NK-92 (cell line): ENCODE data around the gene SLC5A4.
"Not testable (repeated sequence)": the region's sequence is repeated elsewhere in the genome, so short reads cannot be mapped to it uniquely, and the experiment has no call there.

ENCODE experiments used
- DNase-seq: peaks from one replicate; lab custom pipeline; 2025; ENCODE audit not compliant: unreplicated experiment; lab: John Stamatoyannopoulos, UW

SLC5A4 gene

DNA sequence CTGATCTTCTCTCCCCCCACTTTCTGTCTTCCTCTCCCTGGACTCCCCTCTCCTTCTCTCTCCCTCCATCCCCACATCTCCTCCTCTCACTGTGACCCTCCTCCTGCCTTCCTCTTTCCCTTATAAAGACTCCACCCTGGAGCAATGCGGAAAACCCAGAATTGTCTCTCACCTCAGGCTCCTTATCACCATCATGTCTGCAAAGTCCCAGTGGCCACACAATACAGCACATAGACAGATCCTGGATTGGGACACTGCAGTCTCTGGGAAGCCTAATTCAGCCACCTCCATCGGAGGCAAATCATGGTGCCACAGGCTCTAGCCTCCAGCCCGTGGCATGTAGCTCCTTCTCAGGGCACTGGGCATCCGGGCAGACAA is 53.0 kb downstream of the SLC5A4 start:
- no peak for DNase-seq

DNA sequence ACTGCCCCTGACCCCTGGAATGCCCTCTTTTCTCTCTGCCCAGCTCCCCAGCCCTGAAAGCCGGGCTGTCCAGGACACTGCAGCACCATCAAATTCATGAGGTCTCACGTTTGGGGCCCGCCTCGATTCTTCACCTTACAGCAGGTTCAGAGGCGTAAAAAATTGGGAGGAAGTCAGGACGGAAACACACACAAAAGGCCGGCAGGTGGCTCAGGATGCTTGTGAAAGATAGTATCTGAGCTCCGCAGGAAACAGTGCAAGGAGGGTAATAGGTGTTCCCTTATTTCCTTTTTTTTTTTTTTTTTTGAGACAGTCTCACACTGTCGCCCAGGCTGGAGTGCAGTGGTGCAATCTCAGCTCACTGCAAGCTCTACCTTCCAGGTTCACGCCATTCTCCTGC is 54.4 kb downstream of the SLC5A4 start:
- no peak for DNase-seq

DNA sequence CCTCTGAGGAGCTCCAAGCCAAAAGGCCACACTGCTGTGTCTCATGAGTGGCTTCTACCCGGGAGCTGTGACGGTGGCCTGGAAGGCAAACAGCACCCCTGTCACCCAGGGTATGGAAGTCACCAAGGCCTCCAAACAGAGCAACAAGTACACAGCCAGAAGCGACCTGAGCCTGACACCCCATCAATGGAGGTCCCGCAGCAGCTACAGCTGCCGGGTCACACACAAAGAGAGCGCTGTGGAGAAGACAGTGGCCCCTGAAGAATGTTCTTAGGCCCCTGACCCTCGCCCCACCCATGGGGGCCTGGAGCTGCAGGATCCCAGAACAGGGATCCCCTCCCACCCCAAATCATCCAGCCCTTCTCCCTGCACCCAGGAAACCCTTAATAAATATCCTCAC is 55.2 kb downstream of the SLC5A4 start:
- no peak for DNase-seq

DNA sequence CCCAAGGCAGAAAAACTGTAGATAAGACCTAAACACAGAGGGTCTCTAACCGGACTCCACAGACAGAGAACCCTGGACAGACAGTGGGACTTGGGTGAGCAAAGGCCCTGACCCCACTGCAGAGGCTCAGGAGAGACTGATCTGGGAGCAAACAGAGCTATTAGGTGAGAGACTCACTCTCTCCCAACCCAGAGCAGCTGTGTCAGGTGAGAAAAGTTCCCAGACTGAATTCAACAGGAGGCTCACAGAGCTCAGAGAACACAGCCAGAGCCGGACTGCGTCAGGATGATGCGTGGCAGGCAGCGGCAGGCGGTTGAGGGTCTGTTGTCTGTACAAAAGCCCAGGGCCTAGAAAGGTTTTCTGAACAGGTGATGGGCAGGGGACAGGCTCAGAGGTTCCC is 55.8 kb downstream of the SLC5A4 start:
- no peak for DNase-seq

DNA sequence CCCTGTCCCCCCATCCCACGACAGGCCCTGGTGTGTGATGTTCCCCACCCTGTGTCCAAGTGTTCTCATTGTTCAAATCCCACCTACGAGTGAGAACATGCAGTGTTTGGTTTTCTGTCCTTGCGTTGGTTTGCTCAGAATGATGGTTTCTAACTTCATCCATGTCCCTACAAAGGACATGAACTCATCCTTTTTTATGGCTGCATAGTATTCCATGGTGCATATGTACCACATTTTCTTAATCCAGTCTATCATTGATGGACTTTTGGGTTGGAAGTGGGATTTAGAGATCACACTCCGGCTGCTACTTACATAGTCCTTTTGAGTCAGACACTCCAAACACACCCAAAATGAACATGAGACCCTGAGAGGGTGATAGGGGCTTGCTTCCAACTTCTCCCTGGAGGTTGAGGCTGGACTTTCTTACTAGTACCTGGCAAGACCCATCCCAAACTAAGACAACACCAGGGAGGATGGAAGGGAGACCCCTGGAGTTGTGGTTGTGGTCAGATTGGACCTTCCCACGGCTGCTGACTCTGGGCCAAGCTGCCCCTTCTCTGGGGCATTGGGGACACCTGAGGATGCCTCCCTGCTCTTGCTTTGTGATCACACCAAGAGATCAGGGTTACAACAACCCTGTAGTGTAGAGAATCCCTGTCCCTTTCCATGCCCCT is 57.5 kb downstream of the SLC5A4 start:
- DNase-seq, result not testable (repeated sequence)

DNA sequence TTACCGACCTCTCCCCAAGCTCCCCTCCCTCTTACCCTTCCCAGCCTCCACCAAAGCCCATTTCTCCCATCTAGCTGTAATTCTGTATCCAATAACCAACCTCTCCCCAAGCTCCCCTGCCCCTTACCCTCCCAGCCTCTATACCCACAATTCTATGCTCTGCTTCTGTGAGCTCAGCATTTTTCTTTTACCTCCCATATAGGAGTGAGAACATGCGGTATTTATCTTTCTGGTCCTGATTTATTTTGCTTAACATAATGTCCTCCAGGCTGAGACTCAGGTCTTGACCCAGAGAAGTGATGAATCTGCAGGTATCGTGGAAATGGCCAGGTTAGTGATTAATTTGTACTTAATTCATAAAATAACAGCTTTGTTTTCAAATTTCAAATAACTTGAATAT is 59.2 kb downstream of the SLC5A4 start:
- not testable (repeated sequence) for DNase-seq

DNA sequence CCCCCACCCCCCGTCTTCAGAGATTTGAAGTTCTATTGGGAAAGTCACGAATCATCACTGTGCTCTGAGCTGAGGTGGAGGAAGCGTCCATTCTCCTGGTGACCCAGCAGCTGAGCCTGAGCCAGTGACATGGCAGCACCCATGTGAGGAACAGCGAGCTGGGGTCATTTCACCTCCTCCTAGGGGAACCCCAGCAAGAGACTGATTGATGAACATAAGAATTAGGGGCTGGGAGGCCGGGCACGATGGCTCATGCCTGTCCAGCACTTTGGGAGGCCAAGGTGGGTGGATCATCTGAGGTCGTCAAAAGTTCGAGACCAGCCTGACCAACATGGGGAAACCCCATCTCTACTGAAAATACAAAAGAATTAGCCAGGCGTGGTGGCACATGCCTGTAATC is 61.8 kb downstream of the SLC5A4 start:
- DNase-seq, result not testable (repeated sequence)

DNA sequence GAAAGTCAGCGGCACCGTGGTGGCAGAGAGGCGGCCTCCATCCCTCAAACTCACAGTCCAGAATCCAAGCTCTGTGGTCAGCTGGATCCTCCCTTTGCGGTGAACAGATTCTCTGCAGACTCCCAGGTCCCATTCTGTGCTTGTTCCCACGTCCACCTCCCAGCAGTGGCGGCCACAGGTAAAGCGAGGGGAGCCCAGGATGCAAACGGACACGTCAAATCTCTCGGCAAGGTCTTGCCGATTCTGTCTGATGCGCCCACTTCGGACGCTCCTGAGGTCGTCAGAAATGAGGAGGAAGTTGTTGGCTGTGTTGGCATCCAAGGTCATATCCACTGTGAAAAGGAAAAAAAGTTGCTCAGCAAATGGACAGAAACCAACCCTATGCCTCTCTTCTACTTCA is 64.1 kb downstream of the SLC5A4 start:
- not testable (repeated sequence) for DNase-seq

DNA sequence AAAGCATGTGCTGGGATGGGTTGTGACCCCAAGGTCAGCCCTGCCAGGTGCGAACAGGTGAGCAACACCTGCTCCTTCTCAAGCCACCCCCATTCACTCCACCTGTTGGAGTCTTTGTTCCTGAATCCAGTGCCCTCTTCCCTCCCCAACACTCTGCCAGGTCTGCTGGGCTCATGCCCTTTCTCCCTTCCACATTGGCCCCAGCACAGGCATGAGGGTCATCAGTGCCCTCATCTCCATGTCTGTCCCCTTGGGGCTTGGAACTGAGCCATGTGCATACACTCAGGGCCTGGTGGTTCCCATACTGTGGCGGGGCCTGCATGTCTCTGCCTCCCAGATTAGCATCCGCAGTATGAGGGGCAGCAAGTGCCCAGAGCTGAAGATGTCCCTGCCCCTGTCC is 69.3 kb downstream of the SLC5A4 start:
- DNase-seq, result no peak

DNA sequence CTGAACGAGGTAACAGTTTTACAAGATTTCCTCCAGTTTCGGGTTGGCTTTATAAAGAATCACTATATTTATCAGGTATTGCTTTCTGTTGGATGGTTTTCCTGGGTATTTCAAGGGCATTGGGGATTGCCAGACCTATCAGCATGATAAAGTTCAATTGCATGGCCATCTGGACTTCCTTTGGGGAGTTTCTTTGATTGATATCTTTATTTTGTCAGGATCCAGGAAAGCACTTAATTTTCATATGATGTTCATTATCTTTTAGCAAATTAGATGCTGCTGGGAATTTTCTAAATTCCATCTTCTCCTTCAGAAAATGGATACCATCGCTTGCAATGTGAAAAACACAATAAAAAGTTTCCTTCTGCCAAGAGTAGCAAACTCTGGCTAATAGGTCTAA is 71.5 kb downstream of the SLC5A4 start:
- DNase-seq, result no peak

DNA sequence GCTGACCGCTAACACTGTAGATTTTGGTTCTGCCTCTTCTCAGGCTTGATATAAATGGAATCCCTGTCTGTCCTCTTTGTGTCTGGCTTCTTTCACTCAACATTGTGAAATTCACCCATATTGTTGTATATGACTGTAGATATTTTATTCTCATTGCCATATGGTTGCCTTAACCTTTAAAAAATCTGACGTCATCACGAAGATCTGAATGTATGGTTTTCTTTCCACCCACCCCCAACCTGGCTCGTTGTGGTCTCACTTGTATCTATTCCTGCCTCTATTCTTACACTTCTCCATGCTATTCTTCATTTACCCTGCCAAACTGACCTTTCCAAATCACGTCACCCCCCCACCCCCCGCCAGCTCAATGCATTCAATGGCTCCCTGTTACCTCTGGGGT is 74.1 kb downstream of the SLC5A4 start:
- DNase-seq, result no peak

DNA sequence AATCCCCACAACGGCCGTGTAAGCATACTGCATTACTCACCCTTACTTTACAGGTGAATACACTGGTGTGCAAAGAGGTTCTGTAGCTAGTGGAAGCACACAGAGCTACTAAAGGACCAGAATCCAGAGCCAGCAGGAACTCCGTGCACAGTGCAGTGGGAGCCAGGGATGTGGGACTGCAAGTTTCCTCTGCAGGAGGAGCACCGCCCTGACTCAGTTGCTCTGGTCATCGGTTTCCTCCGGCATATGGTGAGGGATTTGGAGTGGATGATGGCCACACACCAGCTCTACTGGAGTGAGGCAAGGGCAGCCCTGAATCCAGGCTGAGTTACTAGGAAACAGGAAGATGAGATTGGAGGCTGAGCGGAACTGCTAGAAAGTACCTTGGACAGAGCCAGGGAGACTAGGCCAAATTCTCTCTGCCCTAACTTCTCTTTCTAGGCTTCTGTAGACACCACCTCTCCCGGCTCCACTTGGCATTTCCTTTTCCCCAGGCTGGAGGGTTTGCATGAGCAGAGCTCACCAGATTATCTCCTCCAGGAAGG is 77.9 kb downstream of the SLC5A4 start:
- DNase-seq, result no peak

DNA sequence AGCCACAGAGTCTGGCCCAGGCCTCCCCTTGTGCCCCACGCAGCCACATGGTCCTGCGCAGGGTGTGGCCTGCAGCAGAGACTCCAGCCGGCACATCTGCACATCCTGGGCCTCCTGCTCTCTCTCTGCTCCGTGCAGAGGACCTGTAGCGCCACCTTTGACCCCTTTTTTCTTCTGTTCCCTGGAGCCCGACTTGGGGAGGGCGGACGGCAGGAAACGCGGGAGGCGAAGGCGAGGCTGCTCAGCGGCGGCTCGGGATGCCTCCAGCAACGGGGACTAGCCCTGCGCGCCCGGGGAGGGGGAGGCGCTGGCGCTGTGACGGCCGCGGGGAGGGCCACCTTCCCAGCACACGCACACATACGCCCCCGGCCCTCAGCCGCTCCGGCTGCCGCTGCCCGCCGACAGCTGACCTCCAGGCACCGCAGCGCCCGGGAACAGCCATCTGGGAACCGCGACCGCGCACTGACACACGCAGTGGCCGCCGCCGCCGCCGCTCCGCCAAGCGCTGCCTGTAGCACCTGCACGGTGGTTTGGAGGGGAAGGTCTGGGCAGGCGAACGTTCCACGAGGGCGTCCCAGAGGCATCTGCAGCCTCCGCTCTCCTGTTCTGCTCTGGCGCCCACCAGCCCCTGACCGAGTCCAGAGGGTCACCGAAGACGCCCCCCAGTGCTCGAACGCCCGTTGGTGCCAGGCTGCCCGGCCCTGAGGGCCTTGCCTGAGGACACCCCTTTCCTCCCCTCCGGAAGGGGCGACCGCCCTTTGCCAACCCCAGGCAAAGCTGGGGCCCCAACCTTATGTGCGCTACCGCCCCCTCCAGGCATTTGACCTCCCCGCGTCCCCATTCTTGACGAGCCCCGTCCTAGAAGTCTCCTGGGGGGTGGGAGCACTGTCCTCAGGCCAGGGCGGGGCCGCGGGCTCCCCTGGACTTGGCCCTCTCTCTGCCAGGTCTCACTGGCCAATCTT is 79.2 kb downstream of the SLC5A4 start:
- no peak for DNase-seq

DNA sequence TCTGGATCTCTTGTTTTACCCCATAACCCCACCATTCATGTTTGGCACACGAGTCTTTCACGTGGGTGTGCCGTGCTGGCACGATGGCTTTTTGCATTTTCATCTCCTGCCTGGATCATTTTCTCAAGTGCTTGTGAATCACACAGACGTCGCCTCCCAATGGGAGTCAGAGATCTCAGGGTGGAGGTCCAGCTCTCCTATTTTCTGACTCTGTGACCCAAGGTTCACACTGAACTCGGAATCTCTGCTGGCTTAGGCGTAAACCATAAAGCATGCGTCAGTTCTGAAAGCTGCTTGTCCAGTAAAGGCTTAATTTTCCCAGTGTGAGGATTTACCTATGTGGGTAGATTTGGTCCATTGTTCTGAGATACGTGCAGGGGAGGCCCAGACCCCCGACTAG is 80.0 kb downstream of the SLC5A4 start:
- DNase-seq, result no peak
